CD4-positive, alpha-beta T cell (primary cell): ENCODE data around the gene AGPAT3. TPM values are rescaled to one million over a fixed set of nuclear protein-coding genes. Genes with fewer than 3 reads are reported as not detected.

Source experiments
- ATAC-seq: fragments of 200-7000 bp; cut with Tn5 transposase; one replicate; pipeline ENCODE4 v1.10.0; 2022; ENCODE audit warnings: mild to moderate bottlenecking; ENCODE audit not compliant: poor library complexity
- CTCF ChIA-PET: fragments of 350-600 bp; sonication (Branson Sonifier 250); formaldehyde crosslinking; loops from one replicate; lab custom pipeline; 2021; ENCODE audit warnings: antibody characterized with exemption, inconsistent platforms; lab: Charles Lee
- POLR2A ChIA-PET: fragments of 350-600 bp; sonication (Branson Sonifier 250); formaldehyde crosslinking; loops from one replicate; lab custom pipeline; 2021; ENCODE audit warnings: antibody characterized with exemption, inconsistent platforms; lab: Charles Lee
- DNase-seq, 14 experiments: peaks; one replicate each; pipeline ENCODE4 v3.0.0-alpha.2; 2013 to 2020; ENCODE audit warnings: mixed read lengths in 2 of 14
- H3K27ac ChIP-seq, 2 donors: one replicate each; pipeline versions ENCODE4 v1.5.1 to v1.7.0; 2013; ENCODE audit warnings: low read length in 2 of 2, low read depth in 1 of 2, mild to moderate bottlenecking in 1 of 2
- H3K27me3 ChIP-seq, 2 experiments: 1 replicate in 1 of 2; 2 replicates in 1 of 2; pipeline versions ENCODE4 v1.6.1 to v1.7.0; 2013; ENCODE audit warnings: low read length in 2 of 2, control low read depth in 1 of 2, mild to moderate bottlenecking in 1 of 2, moderate library complexity in 1 of 2; ENCODE audit not compliant: insufficient read depth in 2 of 2, control insufficient read depth in 1 of 2
- H3K36me3 ChIP-seq: one replicate; pipeline ENCODE4 v1.6.1; 2013; ENCODE audit warnings: low read length, control low read depth; ENCODE audit not compliant: insufficient read depth
- H3K4me1 ChIP-seq: one replicate; pipeline ENCODE4 v1.6.1; 2013; ENCODE audit warnings: low read length, control low read depth; ENCODE audit not compliant: insufficient read depth
- H3K4me3 ChIP-seq: one replicate; pipeline ENCODE4 v1.5.1; 2013; ENCODE audit warnings: mild to moderate bottlenecking, low read length, moderate library complexity
- H3K9me3 ChIP-seq, 2 experiments: 1 replicate in 1 of 2; 2 replicates in 1 of 2; pipeline versions ENCODE4 v1.6.1 to v1.7.0; 2013; ENCODE audit warnings: low read length in 2 of 2, mild to moderate bottlenecking in 2 of 2, control low read depth in 1 of 2, moderate library complexity in 1 of 2; ENCODE audit not compliant: control insufficient read depth in 1 of 2, insufficient read depth in 1 of 2
- H3K27ac Mint-ChIP-seq: one replicate; pipeline ENCODE4 v1.8.0; 2020; ENCODE audit warnings: mixed read lengths
- H3K27me3 Mint-ChIP-seq: one replicate; pipeline ENCODE4 v1.8.0; 2021; ENCODE audit warnings: mixed read lengths
- H3K36me3 Mint-ChIP-seq: one replicate; pipeline ENCODE4 v1.8.0; 2021; ENCODE audit warnings: low read depth, mixed read lengths
- H3K4me1 Mint-ChIP-seq: one replicate; pipeline ENCODE4 v1.8.0; 2021; ENCODE audit warnings: low read depth, mixed read lengths
- H3K4me3 Mint-ChIP-seq: one replicate; pipeline ENCODE4 v1.8.0; 2020; ENCODE audit warnings: mild to moderate bottlenecking, mixed read lengths
- H3K9me3 Mint-ChIP-seq: one replicate; pipeline ENCODE4 v1.8.0; 2020; ENCODE audit warnings: mixed read lengths
- intact Hi-C, 2 experiments: fragments of 100-400 bp; cut with DNase I in 1 of 2; cut with micrococcal nuclease in 1 of 2; formaldehyde crosslinking; loops; one replicate each; pipeline versions ENCODE4 v1.15.1 to v1.9.0; 2023 to 2025; cut with DNase I, micrococcal nuclease
- total RNA-seq, 174 experiments: library from RNA in 2 of 174; stranded (reverse) in 2 of 174; gene quantifications; one replicate each; pipeline ENCODE4 v1.2.3 and lab custom pipeline; 2021 to 2026
- TF ChIP-seq, protein P1 (sequence below): fragments of 200-600 bp; IDR thresholded peaks from one replicate; pipeline ENCODE4 v1.8.0; 2022; ENCODE audit warnings: antibody characterized with exemption, mild to moderate bottlenecking

Gene AGPAT3
- total RNA-seq, 2 experiments from 2014 or later = 40.8 to 43.4 TPM

GRCh38 chr21:44012474-44013379 is 147.7 kb downstream of the AGPAT3 start:
- peak overlapping the region; percentile 94 for H3K27ac Mint-ChIP-seq
- Histone ChIP-seq H3K36me3 (no peaks in the 10 kb centered on the region), H3K4me1 (peaks cover 48% of the 10 kb centered on the region), H3K27me3 (no peaks in the 10 kb centered on the region), H3K4me3 (peak overlapping the region; percentile 76), H3K9me3 (no peaks in the 10 kb centered on the region), H3K27ac (peak overlapping the region; percentile 67 to 75)
- DNase-seq (peak; percentile 57 to 89 (median 76)), ATAC-seq (peak; percentile 67)
- peaks cover 50% of the 10 kb centered on the region for H3K4me1 Mint-ChIP-seq
- TF ChIP-seq, protein P1, sequence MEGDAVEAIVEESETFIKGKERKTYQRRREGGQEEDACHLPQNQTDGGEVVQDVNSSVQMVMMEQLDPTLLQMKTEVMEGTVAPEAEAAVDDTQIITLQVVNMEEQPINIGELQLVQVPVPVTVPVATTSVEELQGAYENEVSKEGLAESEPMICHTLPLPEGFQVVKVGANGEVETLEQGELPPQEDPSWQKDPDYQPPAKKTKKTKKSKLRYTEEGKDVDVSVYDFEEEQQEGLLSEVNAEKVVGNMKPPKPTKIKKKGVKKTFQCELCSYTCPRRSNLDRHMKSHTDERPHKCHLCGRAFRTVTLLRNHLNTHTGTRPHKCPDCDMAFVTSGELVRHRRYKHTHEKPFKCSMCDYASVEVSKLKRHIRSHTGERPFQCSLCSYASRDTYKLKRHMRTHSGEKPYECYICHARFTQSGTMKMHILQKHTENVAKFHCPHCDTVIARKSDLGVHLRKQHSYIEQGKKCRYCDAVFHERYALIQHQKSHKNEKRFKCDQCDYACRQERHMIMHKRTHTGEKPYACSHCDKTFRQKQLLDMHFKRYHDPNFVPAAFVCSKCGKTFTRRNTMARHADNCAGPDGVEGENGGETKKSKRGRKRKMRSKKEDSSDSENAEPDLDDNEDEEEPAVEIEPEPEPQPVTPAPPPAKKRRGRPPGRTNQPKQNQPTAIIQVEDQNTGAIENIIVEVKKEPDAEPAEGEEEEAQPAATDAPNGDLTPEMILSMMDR = no peak
- CTCF ChIA-PET = interaction anchor here (0.6 to 2.2 kb wide), 10 partner anchors 9 to 223 kb away, joined by 3 to 9 read pairs (median 4); partner anchors contain the start of gene RRP1
- no peaks in the 10 kb centered on the region for H3K27me3 Mint-ChIP-seq
- H3K9me3 Mint-ChIP-seq = no peaks in the 10 kb centered on the region
- H3K4me3 Mint-ChIP-seq = peak overlapping the region; percentile 92
- POLR2A ChIA-PET = interaction anchor here (0.7 to 4.4 kb wide), 14 partner anchors 11 to 1038 kb away, joined by 3 to 42 read pairs (median 4); partner anchors contain the start of genes CFAP410 and PKNOX1
- peaks cover 19% of the 10 kb centered on the region for H3K36me3 Mint-ChIP-seq
- intact Hi-C loops = loop anchor here (1.0 to 5.0 kb wide), 5 partner anchors 9 to 1120 kb away; partner anchors contain the start of gene NDUFV3 (in 1 of the 2)

DNA sequence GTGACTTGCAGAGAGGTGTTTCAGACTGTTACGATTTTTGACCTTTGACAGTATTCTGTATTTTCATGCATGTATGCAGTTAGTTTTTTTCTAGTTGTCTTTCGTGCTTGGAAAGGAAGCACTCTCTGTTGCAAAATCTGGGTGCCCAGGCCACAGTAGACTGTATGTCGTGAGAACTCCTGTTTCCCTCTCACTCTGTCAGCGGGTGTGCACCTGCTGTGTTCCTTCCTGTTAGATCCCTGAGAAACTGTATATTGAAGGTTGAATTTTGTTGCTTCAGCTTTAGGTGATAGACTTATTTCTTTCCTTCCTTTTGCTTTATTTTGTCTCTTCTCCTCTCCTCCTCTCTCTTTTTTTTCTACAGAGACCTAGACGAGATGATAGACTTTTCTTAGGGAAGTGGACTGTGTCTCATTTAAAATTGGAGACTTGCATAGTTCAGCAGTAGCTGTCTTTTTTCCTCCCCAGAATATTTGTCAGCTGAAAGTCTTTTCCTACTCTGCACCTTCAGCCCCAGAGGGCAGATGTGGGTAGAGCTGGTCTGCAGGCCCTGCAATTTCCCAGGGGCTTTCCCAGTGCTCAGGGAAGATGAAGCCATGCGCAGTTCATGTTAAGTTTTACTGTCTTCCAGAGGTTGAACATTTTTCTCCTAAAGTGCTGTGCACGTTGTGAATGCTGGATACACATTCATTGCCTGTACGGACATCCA is 148.5 kb downstream of the AGPAT3 start:
- Histone ChIP-seq H3K4me1 (peaks cover 55% of the 10 kb centered on the region), H3K27me3 (no peaks in the 10 kb centered on the region), H3K9me3 (no peaks in the 10 kb centered on the region), H3K4me3 (peak overlapping the region; percentile 76), H3K36me3 (no peaks in the 10 kb centered on the region), H3K27ac (peak overlapping the region; percentile 60 to 75)
- Mint-ChIP-seq H3K27me3 (no peaks in the 10 kb centered on the region), H3K4me3 (peak overlapping the region; percentile 92), H3K9me3 (no peaks in the 10 kb centered on the region), H3K36me3 (peaks cover 19% of the 10 kb centered on the region), H3K4me1 (peaks cover 58% of the 10 kb centered on the region), H3K27ac (peak overlapping the region; percentile 94)
- ChIA-PET CTCF (interaction anchor here (0.6 to 2.2 kb wide), 12 partner anchors 9 to 224 kb away, joined by 3 to 9 read pairs (median 4); partner anchors contain the start of gene RRP1), POLR2A (interaction anchor here (0.7 to 4.4 kb wide), 11 partner anchors 11 to 1039 kb away, joined by 3 to 42 read pairs (median 6); partner anchors contain the start of genes CFAP410 and PKNOX1)
- intact Hi-C loops = loop anchor here (1.0 to 5.0 kb wide), 5 partner anchors 8 to 1121 kb away; partner anchors contain the start of gene NDUFV3 (in 1 of the 2)
- ATAC-seq = peak; percentile 40
- TF ChIP-seq, protein P1 = no peak
- DNase-seq = peak in 9 of 14 experiments; percentile 11 to 81 (median 34)

GRCh38 chr21:44017601-44018000 is 152.6 kb downstream of the AGPAT3 start:
- intact Hi-C loops = loop anchor here in 1 of 2 experiments (2.0 kb wide), 1 partner anchor 61 kb away; no protein-coding TSS in a partner anchor
- TF ChIP-seq, protein P1 = no peak
- no peak overlapping the region for H3K27ac ChIP-seq
- Mint-ChIP-seq H3K36me3 (peaks cover 17% of the 10 kb centered on the region), H3K27me3 (no peaks in the 10 kb centered on the region), H3K27ac (peak overlapping the region; percentile 81), H3K9me3 (no peaks in the 10 kb centered on the region), H3K4me3 (peak overlapping the region; percentile 5), H3K4me1 (peaks cover 86% of the 10 kb centered on the region)
- H3K4me1 ChIP-seq = peaks cover 75% of the 10 kb centered on the region
- ChIA-PET CTCF (interaction anchor here (0.9 to 1.7 kb wide), 2 partner anchors 42 to 68 kb away, joined by 3 to 4 read pairs; no protein-coding TSS in a partner anchor), POLR2A (interaction anchor here (1.2 kb wide), 1 partner anchor 66 kb away, joined by 4 read pairs; no protein-coding TSS in a partner anchor)
- no peak overlapping the region for H3K4me3 ChIP-seq
- H3K27me3 ChIP-seq = no peaks in the 10 kb centered on the region
- H3K36me3 ChIP-seq = no peaks in the 10 kb centered on the region
- no peaks in the 10 kb centered on the region for H3K9me3 ChIP-seq
- no peak for DNase-seq
- no peak for ATAC-seq
